Activated CD4-positive, alpha-beta T cell treated with anti-CD3 and anti-CD28 coated beads for 36 hours (primary cell): ENCODE data around the gene ENTR1. TPM values are rescaled to one million over a fixed set of nuclear protein-coding genes. Genes with fewer than 3 reads are reported as not detected.
A peak's percentile ranks its signal among the peaks of the same experiment; 100 is the strongest.

Experiments used
- ATAC-seq: fragments of 200-7000 bp; cut with Tn5 transposase; one replicate; pipeline ENCODE4 v1.10.0; 2021; ENCODE audit warnings: mild to moderate bottlenecking, moderate library complexity
- CTCF ChIA-PET: fragments of 350-600 bp; sonication (Branson Sonifier 250); formaldehyde crosslinking; loops from one replicate; lab custom pipeline; 2021; ENCODE audit warnings: antibody characterized with exemption; lab: Charles Lee
- POLR2A ChIA-PET: fragments of 350-600 bp; sonication (Branson Sonifier 250); formaldehyde crosslinking; loops from one replicate; lab custom pipeline; 2021; ENCODE audit warnings: antibody characterized with exemption, inconsistent platforms; lab: Charles Lee
- DNase-seq: peaks from one replicate; pipeline ENCODE4 v3.0.0-alpha.2; 2020
- H3K27ac Mint-ChIP-seq: one replicate; pipeline ENCODE4 v1.8.0; 2021; ENCODE audit warnings: mixed read lengths
- H3K27me3 Mint-ChIP-seq: one replicate; pipeline ENCODE4 v1.8.0; 2021; ENCODE audit warnings: mixed read lengths
- H3K36me3 Mint-ChIP-seq: one replicate; pipeline ENCODE4 v1.8.0; 2021; ENCODE audit warnings: low read depth, mixed read lengths
- H3K4me1 Mint-ChIP-seq: one replicate; pipeline ENCODE4 v1.8.0; 2021; ENCODE audit warnings: mixed read lengths
- H3K4me3 Mint-ChIP-seq: one replicate; pipeline ENCODE4 v1.8.0; 2021; ENCODE audit warnings: mild to moderate bottlenecking, moderate library complexity, mixed read lengths
- H3K9me3 Mint-ChIP-seq: one replicate; pipeline ENCODE4 v1.8.0; 2021; ENCODE audit warnings: low read depth, mixed read lengths
- intact Hi-C, 2 experiments: fragments of 100-400 bp; cut with DNase I in 1 of 2; cut with micrococcal nuclease in 1 of 2; formaldehyde crosslinking; loops; one replicate each; pipeline versions ENCODE4 v1.14.2 to v1.15.1; 2022 to 2024; cut with DNase I, micrococcal nuclease
- total RNA-seq, 2 experiments: library from RNA; stranded (reverse); gene quantifications; one replicate each; pipeline ENCODE4 v1.2.3, GENCODE V29; 2021

ENTR1 gene
- total RNA-seq, 2 experiments from 2014 or later = 57.2 to 67.7 TPM

GRCh38 chr9:136363949-136364748 is 46.3 kb downstream of the ENTR1 start:
- H3K27ac Mint-ChIP-seq = no peak overlapping the region
- intact Hi-C loops = loop anchor here (1.0 to 5.0 kb wide), 24 partner anchors 22 to 1095 kb away; partner anchors contain the start of genes GPSM1 (in 2 of the 2), AGPAT2 (in 1 of the 2), CAMSAP1 (in 1 of the 2) and ENTR1 (in 1 of the 2)
- CTCF ChIA-PET = interaction anchor here (0.6 to 2.1 kb wide), 5 partner anchors 8 to 522 kb away, joined by 4 to 11 read pairs (median 5); partner anchors contain the start of gene TRAF2
- ATAC-seq (no peak), DNase-seq (peak; percentile 30)
- H3K36me3 Mint-ChIP-seq = no peaks in the 10 kb centered on the region
- H3K27me3 Mint-ChIP-seq = no peaks in the 10 kb centered on the region
- H3K9me3 Mint-ChIP-seq = no peaks in the 10 kb centered on the region
- peaks cover 10% of the 10 kb centered on the region for H3K4me1 Mint-ChIP-seq
- POLR2A ChIA-PET = interaction anchor here (0.6 to 1.6 kb wide), 3 partner anchors 17 to 77 kb away, joined by 3 to 7 read pairs (median 4); no protein-coding TSS in a partner anchor
- peak overlapping the region; percentile 8 for H3K4me3 Mint-ChIP-seq

DNA sequence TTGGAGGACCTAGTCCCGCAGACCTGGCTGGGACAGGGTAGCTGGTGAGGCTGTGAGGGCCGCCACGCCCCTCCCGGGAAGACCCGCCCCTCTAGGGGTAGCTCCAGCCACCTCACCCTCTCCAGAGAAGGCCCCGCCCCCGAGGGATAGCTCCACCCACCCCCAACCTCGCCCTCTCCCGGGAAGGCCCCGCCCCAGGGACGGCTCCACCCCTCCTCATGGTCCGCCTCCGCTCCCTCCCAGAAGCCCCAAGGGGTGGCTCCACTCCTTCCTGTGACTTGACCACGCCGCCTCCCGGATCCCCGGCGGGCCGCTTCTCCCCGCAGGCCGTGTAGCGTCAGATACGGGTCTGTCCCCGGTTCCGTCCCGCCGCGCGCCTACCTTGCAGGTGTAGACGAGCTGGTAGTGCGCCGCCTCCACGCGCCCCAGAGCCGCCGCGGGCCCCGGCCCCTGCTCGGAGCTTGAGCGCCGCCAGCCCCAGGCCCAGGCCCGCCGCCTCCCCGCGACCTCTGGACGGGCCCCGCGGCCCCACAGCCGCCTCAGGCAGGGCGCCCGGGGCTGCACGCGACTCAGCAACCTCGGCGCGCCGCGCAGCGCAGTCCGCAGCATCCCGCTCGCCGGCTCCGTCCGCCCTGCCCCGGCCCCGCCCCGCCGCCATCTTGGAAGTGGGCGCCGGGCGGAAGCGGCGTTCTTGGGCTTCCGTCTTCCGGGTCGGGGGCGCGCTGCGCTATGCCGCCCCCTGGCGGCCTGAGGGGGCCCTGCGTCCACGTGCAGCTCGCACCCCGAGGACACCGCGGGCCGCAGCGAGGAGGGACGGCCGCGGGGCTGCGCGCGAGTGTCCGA is 47.1 kb downstream of the ENTR1 start, which contains the start of gene DNLZ:
Gene DNLZ (minus strand): TSS at position 639 of the 843 bp plus-strand sequence. CDS start 30 bp downstream, at position 609.
- peak; percentile 95 for ATAC-seq
- Mint-ChIP-seq H3K4me1 (peaks cover 10% of the 10 kb centered on the region), H3K27me3 (no peaks in the 10 kb centered on the region), H3K36me3 (no peaks in the 10 kb centered on the region), H3K9me3 (no peaks in the 10 kb centered on the region), H3K4me3 (peak within 1 kb of the TSS; percentile 79), H3K27ac (peak within 1 kb of the TSS; percentile 80)
- DNase-seq = peak; percentile 99
- ChIA-PET CTCF (interaction anchor here (0.5 to 2.1 kb wide), 10 partner anchors 9 to 523 kb away, joined by 3 to 11 read pairs (median 4); partner anchors contain the start of gene TRAF2), POLR2A (interaction anchor here (0.6 to 1.6 kb wide), 7 partner anchors 12 to 176 kb away, joined by 3 to 7 read pairs (median 4); no protein-coding TSS in a partner anchor)
- intact Hi-C loops = loop anchor here (1.0 to 5.0 kb wide), 24 partner anchors 21 to 1096 kb away; partner anchors contain the start of genes GPSM1 (in 2 of the 2), AGPAT2 (in 1 of the 2), CAMSAP1 (in 1 of the 2) and ENTR1 (in 1 of the 2)

DNA sequence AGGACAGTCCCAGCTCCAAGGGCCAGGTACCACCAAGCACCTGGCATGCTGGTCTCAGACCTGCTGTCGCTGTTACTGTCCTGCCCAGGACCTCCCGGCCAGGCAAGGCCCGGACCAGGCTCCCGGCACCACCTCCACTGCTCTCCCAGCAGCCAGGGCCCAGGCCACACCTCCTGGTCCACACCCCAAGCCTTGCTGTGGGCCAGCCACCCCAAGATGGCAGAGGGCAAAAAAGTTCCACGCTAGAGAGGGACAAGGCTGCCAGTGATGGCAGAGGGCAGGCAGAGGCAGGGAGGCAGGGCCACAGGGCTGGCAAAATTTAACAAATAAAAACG is 48.0 kb downstream of the ENTR1 start:
- Mint-ChIP-seq H3K9me3 (no peaks in the 10 kb centered on the region), H3K4me3 (peak overlapping the region; percentile 79), H3K27ac (peak overlapping the region; percentile 58), H3K27me3 (no peaks in the 10 kb centered on the region), H3K36me3 (no peaks in the 10 kb centered on the region), H3K4me1 (peaks cover 10% of the 10 kb centered on the region)
- intact Hi-C loops = loop anchor here in 1 of 2 experiments (5.0 kb wide), 2 partner anchors 35 to 255 kb away; partner anchors contain the start of gene GPSM1
- DNase-seq = no peak
- ChIA-PET POLR2A (interaction anchor here (0.6 to 1.6 kb wide), 6 partner anchors 13 to 177 kb away, joined by 3 to 7 read pairs (median 4); no protein-coding TSS in a partner anchor), CTCF (interaction anchor here (0.5 to 2.1 kb wide), 9 partner anchors 10 to 95 kb away, joined by 3 to 11 read pairs (median 4); no protein-coding TSS in a partner anchor)
- ATAC-seq = no peak

- intact Hi-C loops = loop anchor here in 1 of 2 experiments (5.0 kb wide), 2 partner anchors 35 to 255 kb away; partner anchors contain the start of gene GPSM1
- POLR2A ChIA-PET = interaction anchor here (1.0 kb wide), 1 partner anchor 41 kb away, joined by 4 read pairs; no protein-coding TSS in a partner anchor
- Mint-ChIP-seq H3K27ac (no peak overlapping the region), H3K4me1 (peaks cover 10% of the 10 kb centered on the region), H3K36me3 (no peaks in the 10 kb centered on the region), H3K4me3 (no peak overlapping the region), H3K27me3 (no peaks in the 10 kb centered on the region), H3K9me3 (no peaks in the 10 kb centered on the region)
- ATAC-seq (no peak), DNase-seq (no peak)
- CTCF ChIA-PET = interaction anchor here (0.6 to 1.8 kb wide), 3 partner anchors 10 to 34 kb away, joined by 3 to 8 read pairs (median 5); no protein-coding TSS in a partner anchor
Observed at GRCh38 chr9:136361754-136362449, 48.5 kb downstream of the ENTR1 start.

DNA sequence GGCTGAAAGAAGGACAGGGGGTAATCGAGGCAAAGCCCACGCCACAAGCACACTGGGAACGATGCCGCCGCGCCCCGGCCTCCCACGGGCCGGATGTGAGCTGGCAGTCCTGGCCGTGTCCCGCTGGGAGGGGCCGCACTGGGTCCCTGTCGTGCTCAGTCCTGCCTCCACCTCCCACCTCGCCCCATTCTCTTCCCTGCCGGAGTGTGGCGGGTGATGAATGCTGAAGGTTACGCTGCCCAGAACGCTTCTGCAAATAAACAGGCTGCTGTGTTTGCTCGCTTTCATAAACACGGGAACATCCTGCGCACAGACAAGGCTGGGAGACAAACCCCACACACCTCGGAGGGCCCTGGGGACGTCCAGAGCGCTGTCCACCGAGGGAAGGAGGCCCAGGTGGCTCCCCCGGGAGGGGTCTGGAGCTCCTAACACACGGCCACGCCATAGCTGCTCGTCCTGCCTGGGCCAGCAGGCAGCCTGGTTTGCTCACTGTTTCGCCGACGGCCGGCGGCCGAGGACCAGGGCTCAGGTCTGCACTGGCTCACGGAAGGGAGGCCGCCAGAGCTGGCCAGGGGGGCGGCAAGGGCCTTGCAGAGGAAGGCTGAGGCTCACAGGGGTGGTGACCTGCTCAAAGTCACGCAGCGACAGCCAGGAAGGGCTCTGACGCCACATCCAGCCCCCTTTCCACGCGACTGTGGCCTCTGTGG is 49.2 kb downstream of the ENTR1 start:
- no peak overlapping the region for H3K27ac Mint-ChIP-seq
- no peaks in the 10 kb centered on the region for H3K9me3 Mint-ChIP-seq
- intact Hi-C loops = loop anchor here in 1 of 2 experiments (5.0 kb wide), 2 partner anchors 34 to 254 kb away; partner anchors contain the start of gene GPSM1
- H3K27me3 Mint-ChIP-seq = no peaks in the 10 kb centered on the region
- ChIA-PET CTCF (interaction anchor here (0.6 to 0.7 kb wide), 2 partner anchors 35 to 567 kb away, joined by 3 to 4 read pairs; no protein-coding TSS in a partner anchor), POLR2A (interaction anchor here (1.0 kb wide), 1 partner anchor 42 kb away, joined by 4 read pairs; no protein-coding TSS in a partner anchor)
- H3K36me3 Mint-ChIP-seq = no peaks in the 10 kb centered on the region
- peaks cover 10% of the 10 kb centered on the region for H3K4me1 Mint-ChIP-seq
- no peak for ATAC-seq
- no peak for DNase-seq
- no peak overlapping the region for H3K4me3 Mint-ChIP-seq

- Mint-ChIP-seq H3K9me3 (no peaks in the 10 kb centered on the region), H3K27ac (no peak overlapping the region), H3K36me3 (no peaks in the 10 kb centered on the region), H3K4me1 (peaks cover 10% of the 10 kb centered on the region), H3K4me3 (no peak overlapping the region), H3K27me3 (no peaks in the 10 kb centered on the region)
- ATAC-seq = no peak
- DNase-seq = no peak
- ChIA-PET POLR2A (no interaction called here), CTCF (no interaction called here)
- intact Hi-C loops = loop anchor here in 1 of 2 experiments (5.0 kb wide), 2 partner anchors 33 to 253 kb away; partner anchors contain the start of gene GPSM1
Observed at GRCh38 chr9:136359774-136360718, 50.4 kb downstream of the ENTR1 start.

GRCh38 chr9:136358888-136359287 is 51.5 kb downstream of the ENTR1 start:
- no peak for ATAC-seq
- ChIA-PET POLR2A (no interaction called here), CTCF (no interaction called here)
- H3K4me1 Mint-ChIP-seq = peaks cover 7% of the 10 kb centered on the region
- H3K4me3 Mint-ChIP-seq = no peak overlapping the region
- no peaks in the 10 kb centered on the region for H3K9me3 Mint-ChIP-seq
- H3K27me3 Mint-ChIP-seq = no peaks in the 10 kb centered on the region
- no peaks in the 10 kb centered on the region for H3K36me3 Mint-ChIP-seq
- intact Hi-C loops = no loop called here
- no peak for DNase-seq
- no peak overlapping the region for H3K27ac Mint-ChIP-seq

GRCh38 chr9:136358016-136358415 is 52.4 kb downstream of the ENTR1 start:
- Mint-ChIP-seq H3K9me3 (no peaks in the 10 kb centered on the region), H3K27me3 (no peaks in the 10 kb centered on the region), H3K4me1 (peaks cover 5% of the 10 kb centered on the region), H3K4me3 (no peak overlapping the region), H3K36me3 (no peaks in the 10 kb centered on the region), H3K27ac (no peak overlapping the region)
- DNase-seq (no peak), ATAC-seq (no peak)
- CTCF ChIA-PET = no interaction called here
- POLR2A ChIA-PET = no interaction called here
- intact Hi-C loops = no loop called here

DNA sequence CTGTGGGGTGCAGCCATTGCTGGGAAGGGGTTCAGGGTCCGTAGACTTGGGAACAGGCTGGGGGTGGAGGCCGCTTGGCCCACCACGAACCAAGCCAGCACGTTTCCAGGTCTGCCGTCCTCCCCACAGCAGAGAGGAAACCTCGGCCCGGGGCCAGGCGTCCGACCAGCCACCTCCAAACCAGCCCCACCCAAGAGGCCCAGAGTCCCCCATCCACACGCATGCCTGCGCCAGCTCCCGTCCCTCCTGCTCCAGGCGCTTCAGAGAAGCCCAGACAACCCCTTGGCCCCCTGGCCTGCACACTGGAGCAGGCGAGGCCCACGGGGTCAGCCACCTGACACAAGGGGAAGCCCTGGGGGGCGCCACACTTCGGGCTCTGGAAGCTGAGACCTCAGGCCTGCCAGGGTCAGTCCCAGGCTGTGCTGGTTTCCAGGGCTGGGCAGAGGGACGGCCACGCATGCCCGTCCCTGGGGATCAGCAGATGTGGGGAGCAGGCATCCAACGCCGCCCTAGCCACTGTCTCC is 53.1 kb downstream of the ENTR1 start:
- Mint-ChIP-seq H3K9me3 (no peaks in the 10 kb centered on the region), H3K27ac (no peak overlapping the region), H3K4me1 (no peaks in the 10 kb centered on the region), H3K36me3 (no peaks in the 10 kb centered on the region), H3K4me3 (no peak overlapping the region), H3K27me3 (no peaks in the 10 kb centered on the region)
- ChIA-PET CTCF (no interaction called here), POLR2A (no interaction called here)
- DNase-seq (no peak), ATAC-seq (no peak)
- intact Hi-C loops = no loop called here
